ENCODE measurements around the gene SALL1.

GRCh38 chr16:51168755-51169154 lies 17.7 kb upstream of the SALL1 start:
- TF ChIP-seq YY1 (IDR thresholded peaks at IDR 0.05; ENCODE audit: insufficient read depth, insufficient read length) = no peak
- TF ChIP-seq SUZ12 (IDR thresholded peaks at IDR 0.05; ENCODE audit: extremely low read depth, insufficient read depth, insufficient read length) = no peak
- TF ChIP-seq ZNF274 (IDR thresholded peaks at IDR 0.05; ENCODE audit: low read depth, low read length) = no peak

Measured in NT2/D1 (cell line).